Measurements from ENCODE around the gene NHS. TPM values are rescaled to one million over a fixed set of nuclear protein-coding genes. Genes with fewer than 3 reads are reported as not detected.

Gene NHS
- total RNA-seq, 2 donors from 2014 or later = 3.0 to 4.3 TPM

GRCh38 chrX:17674601-17675000 is 299.6 kb downstream of the NHS start:
- DNase-seq = peak; percentile 26
- Histone ChIP-seq H3K27me3 (no peaks in the 10 kb centered on the region), H3K9ac (ENCODE audit: low read depth in 2 of 2, low read length in 2 of 2) (no peak overlapping the region), H3K27ac (no peak overlapping the region), H3K36me3 (no peaks in the 10 kb centered on the region), H3K4me1 (no peaks in the 10 kb centered on the region), H3K4me3 (no peak overlapping the region), H3K9me3 (no peaks in the 10 kb centered on the region)
- no peak for TF ChIP-seq CTCF (IDR thresholded peaks at IDR 0.05)
- intact Hi-C loops (cut with DNase I) = no loop called here

- Histone ChIP-seq H3K36me3 (no peaks in the 10 kb centered on the region), H3K27me3 (no peaks in the 10 kb centered on the region), H3K27ac (no peak overlapping the region), H3K9ac (ENCODE audit: low read depth in 2 of 2, low read length in 2 of 2) (no peak overlapping the region), H3K4me3 (no peak overlapping the region), H3K4me1 (no peaks in the 10 kb centered on the region), H3K9me3 (no peaks in the 10 kb centered on the region)
- TF ChIP-seq CTCF (IDR thresholded peaks at IDR 0.05) = no peak
- DNase-seq = no peak
- intact Hi-C loops (cut with DNase I) = no loop called here
These were observed 304.3 kb downstream of the NHS start for GRCh38 chrX:17679261-17679660.

- H3K4me3 ChIP-seq = no peak overlapping the region
- intact Hi-C loops (cut with DNase I) = loop anchor here (10.0 kb wide), 2 partner anchors 145 to 855 kb away; no protein-coding TSS in a partner anchor
- no peak for TF ChIP-seq CTCF (IDR thresholded peaks at IDR 0.05)
- no peaks in the 10 kb centered on the region for H3K9me3 ChIP-seq
- DNase-seq = peak; percentile 45
- H3K9ac ChIP-seq (ENCODE audit: low read depth in 2 of 2, low read length in 2 of 2) = no peak overlapping the region
- H3K36me3 ChIP-seq = no peaks in the 10 kb centered on the region
- H3K4me1 ChIP-seq = no peaks in the 10 kb centered on the region
- no peak overlapping the region for H3K27ac ChIP-seq
- no peaks in the 10 kb centered on the region for H3K27me3 ChIP-seq
These were observed 304.8 kb downstream of the NHS start for GRCh38 chrX:17679820-17680219.

- intact Hi-C loops (cut with DNase I) = loop anchor here (10.0 kb wide), 2 partner anchors 146 to 856 kb away; no protein-coding TSS in a partner anchor
- no peaks in the 10 kb centered on the region for H3K36me3 ChIP-seq
These were observed 305.9 kb downstream of the NHS start for GRCh38 chrX:17680732-17681413.

DNA sequence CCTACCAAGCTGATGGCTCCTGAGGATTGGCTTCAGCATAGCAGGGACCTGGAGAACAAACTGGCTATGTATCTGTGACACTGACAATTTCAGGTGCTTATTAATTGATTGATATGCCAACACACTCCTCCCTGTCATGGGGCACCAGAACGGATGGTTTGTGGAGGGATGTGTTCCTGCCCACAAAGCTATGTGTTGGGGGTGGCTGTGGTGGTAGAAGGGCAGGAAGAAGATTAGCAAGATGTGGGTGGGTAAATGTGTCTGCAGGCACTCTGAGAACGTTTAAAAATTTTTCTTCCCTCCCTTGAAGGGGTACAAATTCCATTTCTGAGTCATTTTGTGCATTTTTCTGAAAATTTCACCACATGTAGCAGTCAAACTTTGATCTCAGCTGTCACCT is 307.3 kb downstream of the NHS start:
- no peak overlapping the region for H3K4me3 ChIP-seq
- TF ChIP-seq CTCF (IDR thresholded peaks at IDR 0.05) = no peak
- no peak overlapping the region for H3K27ac ChIP-seq
- DNase-seq = no peak
- no peaks in the 10 kb centered on the region for H3K9me3 ChIP-seq
- intact Hi-C loops (cut with DNase I) = loop anchor here (10.0 kb wide), 2 partner anchors 147 to 857 kb away; no protein-coding TSS in a partner anchor
- H3K36me3 ChIP-seq = no peaks in the 10 kb centered on the region
- no peaks in the 10 kb centered on the region for H3K27me3 ChIP-seq
- no peaks in the 10 kb centered on the region for H3K4me1 ChIP-seq
- no peak overlapping the region for H3K9ac ChIP-seq (ENCODE audit: low read depth in 2 of 2, low read length in 2 of 2)

More at GRCh38 chrX:17680732-17681413, 305.9 kb downstream of the NHS start:
- TF ChIP-seq CTCF (IDR thresholded peaks at IDR 0.05) = no peak
- no peaks in the 10 kb centered on the region for H3K9me3 ChIP-seq
- no peak overlapping the region for H3K9ac ChIP-seq (ENCODE audit: low read depth in 2 of 2, low read length in 2 of 2)
- H3K4me3 ChIP-seq = no peak overlapping the region
- no peak for DNase-seq
- H3K4me1 ChIP-seq = no peaks in the 10 kb centered on the region
- H3K27me3 ChIP-seq = no peaks in the 10 kb centered on the region
- no peak overlapping the region for H3K27ac ChIP-seq

Measured in colonic mucosa (tissue), 4 donors.